ENCODE measurements around the gene C2orf92.
"Not testable (repeated sequence)": the region's sequence is repeated elsewhere in the genome, so short reads cannot be mapped to it uniquely, and the experiment has no call there.

Gene C2orf92

DNA sequence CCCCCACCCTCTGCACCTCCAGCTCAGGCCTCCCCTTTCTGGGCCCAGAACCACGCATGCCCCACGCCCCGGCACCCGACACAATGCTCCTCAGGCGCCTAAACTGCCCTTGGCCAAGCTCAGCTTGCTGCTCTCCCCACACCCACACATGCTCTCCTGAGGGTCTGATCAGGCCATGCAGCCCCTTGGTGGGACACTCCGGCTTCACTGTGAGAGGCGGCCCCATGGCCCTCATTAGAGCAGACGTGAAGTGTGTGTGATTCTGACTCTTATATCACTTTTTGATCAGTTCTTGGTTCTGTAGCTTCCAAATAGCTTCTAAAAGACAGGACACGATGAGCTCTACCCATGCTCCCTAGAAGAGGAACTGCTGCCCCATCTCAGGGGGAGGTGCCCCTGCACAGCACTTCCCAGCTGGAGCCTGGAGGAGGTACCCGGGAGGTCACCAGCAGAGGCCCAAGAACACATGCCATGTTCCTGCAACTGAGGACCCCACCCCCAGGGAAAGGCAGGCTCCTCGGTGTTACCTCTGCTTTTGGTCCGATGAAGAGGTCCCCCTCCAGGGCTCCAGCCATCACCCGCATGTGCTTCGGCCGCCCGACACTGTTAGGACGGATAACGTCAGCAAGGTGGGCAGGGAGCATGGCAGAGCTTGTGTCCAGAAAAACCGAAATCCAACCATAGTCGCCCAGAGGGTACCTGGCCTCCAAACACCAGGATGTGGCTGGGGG is 9.3 kb upstream of the C2orf92 start:
- no peak for DNase-seq

DNA sequence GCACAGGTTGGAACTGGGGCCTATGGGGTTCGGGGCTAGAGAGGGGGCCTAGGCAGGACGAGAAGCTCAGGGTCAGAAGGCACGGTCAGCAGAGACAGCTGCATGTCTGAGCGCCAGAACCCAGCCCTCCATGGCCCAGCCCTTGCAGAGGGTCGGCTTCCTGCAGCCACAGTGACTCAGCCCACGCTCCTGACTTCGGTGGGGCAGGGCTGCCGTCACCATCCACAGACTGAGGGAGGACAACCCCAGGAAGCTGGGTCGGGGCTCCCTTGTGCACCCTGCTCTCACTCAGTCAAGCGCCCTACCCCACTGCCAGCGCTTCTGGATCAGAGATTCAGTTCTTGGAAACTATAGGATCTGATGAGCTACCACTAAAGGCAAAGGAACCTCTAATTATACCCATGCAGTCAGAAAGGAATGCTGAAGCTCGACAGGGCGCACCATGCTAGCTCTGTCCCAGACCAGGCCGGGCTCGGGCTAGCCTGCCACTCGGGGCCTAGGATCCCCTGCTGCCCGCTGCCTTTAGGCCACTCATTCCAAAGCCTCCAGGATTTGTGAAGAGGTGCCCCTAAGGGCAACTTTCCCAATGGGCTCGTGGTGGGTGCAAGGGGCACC is 8.6 kb upstream of the C2orf92 start:
- no peak for DNase-seq

DNA sequence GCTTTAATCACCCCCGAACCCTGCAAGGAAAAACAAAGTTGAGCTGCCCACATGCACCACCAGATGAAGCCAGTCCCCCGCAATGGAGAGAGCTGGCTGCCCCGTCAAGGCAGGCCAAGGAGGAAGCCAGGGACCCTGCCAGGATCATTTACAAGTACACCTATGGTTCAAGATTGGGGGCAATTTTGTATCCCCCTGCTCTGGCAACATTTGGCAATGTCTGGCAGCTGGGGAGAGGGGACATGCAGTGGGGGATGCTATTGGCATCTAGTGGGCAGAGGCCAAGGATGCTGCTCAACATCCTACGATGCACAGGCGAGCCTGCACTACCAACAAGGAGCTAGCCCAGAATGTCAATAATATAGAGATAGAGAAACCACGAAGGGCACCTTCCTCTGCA is 7.6 kb upstream of the C2orf92 start:
- DNase-seq = no peak

DNA sequence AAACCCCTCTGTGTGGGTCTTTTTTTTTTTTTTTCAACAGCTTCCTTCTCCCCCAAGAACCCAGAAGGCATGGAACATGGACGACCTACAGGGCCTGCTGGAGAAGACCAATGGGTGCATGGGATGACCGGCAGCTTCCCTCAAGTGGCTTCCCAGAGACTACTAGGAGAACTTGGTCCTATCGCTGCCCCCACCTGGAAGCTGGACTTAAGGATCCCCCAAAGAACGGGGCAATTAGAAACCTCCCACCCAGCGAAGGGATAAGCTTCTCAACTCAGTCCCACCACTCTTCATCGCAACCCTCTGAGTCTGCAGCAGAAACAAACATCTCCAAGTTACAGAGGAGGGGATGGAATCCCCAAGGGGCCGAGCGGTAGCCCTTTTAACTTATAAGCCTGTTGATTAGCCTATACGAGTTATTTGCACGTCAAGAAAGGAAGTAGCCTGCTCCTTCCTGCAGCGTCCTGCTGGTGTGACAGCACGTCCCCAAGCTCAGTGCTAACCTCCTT is 7.1 kb upstream of the C2orf92 start:
- DNase-seq = no peak

DNA sequence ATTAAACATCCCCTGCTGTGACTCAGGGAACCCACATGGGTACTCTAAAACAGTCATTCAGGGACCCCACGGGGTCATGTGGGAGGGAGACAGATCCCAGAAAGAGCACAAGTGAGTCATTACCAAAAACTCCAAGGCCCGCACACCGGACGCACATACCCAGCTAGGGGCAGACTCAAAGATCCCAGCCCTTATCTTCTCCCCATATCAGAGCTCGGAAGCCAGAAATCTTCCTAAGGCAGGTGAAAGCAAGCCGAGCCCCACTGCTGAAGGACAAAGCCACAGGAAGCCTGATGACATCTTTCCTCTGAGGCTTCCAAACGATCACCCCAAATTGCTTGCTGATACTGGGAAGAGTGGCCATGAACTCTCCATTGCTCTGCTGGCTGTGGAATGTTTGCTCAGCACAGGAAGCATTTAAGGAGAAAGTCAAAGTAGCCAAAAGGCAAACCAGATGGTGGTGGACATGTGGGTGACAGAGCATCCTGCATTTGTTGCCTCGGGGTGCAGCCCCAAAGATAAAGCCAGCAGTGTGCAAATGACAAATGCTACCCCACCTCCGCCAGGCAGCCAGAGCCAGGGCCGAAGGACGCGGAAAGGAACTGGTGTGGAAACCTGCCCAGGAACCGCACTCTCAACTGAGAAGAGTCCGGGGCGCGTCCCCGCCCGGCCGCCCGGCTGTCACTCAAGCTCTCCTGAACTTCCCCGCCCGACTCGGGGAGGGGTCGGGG is 6.5 kb upstream of the C2orf92 start:
- DNase-seq = peak; percentile 49

DNA sequence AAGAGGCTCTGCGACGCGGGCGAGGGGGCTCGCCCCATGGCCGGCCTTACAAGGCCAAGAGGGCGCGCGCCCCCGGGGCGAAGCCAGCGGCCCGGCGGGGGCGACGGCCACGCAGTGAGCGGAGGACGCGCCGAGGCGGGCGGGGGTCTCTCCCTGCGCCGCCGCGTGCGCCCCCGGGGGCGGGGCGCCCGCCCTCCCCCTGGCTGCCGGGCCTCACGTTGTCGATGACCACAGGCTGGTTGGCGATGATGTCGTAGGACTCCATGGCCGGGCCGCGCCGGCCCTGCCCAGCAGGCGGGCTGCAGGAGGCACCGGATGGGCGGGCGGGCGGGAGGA is 5.9 kb upstream of the C2orf92 start:
- no peak for DNase-seq

DNA sequence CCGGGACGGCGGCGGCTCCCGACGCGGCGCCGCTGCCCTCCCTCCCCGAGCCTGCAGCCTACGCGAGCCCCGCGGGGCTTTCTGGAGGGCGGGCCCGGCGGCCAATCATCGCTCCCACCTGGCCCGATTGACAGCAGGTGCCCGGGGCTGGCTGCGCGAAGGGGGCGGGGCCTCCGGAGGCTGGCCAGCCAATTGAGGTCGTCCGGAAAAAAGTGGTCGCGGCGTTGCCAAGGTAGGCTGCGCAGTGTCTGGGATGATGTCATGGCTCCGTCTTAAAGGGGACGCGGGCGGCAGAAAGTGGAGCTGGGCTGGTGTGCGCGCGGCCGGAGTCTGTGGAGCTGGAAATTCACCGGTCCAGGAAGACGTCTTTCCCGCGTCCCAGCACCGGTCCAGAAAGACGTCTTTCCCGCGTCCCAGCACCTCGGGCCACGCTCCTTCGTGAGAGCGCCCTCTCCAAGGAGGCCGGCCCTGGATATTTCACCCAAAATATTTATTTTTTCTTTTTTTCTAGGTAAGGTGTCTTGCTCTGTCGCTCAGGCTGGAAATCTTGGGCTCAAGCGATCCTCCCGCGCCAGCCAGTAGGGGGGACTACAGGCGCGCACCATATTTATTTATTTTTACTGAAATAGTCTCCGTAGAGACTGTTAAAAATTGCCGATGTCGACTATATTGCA is 5.4 kb upstream of the C2orf92 start, which contains the start of gene ACTR1B:
TSS of gene ACTR1B (minus strand) at position 83 of the 674 bp plus-strand sequence. CDS start 154 bp downstream, outside the sequence.
- DNase-seq = peak; percentile 96

DNA sequence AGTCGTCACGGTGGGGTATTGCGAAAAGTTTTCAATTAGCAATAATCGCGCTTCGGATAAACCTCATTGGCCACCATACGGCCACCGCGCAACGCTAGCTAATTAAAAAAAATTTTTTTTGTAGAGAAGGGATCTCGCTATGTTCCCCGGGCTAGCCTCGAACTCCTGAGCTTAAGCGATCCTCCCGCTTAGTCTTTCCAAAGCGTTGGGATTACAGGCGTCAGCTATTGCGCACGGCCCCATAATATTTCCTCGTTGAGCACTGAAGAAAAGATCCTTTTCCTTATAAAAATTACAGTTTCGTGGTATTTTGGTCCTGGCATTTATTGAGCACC is 4.9 kb upstream of the C2orf92 start:
- DNase-seq = no peak

DNA sequence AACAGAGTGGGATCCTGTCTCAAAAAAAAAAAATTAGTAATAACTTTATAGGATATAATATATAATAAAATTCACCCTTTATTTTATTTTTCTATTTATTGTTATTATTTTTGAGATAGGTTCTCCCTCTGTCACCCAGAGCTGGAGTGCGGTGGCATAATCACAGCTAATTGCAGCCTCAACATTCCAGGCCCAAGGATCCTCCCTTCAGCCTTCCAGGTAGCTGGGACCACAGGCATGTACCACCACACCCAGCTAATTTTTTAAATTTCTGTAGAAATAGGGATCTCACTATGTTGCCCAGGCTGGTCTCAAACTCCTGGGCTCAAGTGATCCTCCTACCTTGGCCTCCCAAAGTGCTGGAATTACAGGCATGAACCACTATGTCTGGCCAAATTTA is 958 bp downstream of the C2orf92 start:
- no peak for DNase-seq

DNA sequence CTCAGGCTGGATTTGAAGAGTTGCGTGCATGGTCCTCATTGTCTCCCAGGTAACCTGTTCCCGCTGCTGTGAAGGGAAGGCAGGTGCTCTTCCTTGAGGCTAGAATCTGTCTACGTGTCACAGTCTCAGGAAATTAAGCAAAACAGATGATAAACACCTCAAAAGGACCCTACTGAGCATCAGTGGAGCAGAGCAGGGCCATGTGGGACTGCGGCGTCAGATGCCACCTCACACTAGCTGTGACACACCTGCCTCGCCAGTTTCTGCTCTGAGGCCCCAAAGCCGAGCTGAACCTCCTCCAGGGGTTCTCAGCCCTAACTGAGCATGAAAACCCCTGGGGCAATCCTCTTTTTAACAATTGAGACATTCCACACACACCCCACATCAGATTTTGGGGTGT is 2.0 kb downstream of the C2orf92 start:
- DNase-seq = no peak

DNA sequence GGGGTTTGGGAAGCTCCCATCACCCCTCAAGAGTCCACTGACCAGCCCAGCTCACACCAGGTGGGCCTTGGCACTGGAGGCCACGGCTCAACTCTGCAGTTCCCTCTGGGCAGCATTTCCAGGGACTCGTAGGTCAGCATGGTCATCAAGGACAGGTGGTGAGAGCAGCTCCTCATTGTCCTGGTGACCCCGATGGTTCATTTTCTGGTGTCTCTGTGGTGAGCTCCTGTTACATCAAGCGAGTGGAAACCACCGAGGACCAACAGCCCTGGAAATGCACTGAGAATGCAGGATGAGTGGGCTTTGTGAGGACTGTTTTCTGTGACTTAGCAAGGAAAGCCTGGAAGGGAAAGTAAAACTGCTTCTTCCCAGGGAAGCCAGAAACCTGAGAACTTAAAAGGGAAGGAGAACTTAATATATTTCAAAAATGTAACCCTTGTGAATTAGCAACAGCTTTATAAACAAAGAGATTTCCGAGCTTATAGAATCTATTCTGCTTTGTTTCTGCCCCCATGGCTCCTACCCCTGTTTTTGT is 3.2 kb downstream of the C2orf92 start:
- not testable (repeated sequence) for DNase-seq

DNA sequence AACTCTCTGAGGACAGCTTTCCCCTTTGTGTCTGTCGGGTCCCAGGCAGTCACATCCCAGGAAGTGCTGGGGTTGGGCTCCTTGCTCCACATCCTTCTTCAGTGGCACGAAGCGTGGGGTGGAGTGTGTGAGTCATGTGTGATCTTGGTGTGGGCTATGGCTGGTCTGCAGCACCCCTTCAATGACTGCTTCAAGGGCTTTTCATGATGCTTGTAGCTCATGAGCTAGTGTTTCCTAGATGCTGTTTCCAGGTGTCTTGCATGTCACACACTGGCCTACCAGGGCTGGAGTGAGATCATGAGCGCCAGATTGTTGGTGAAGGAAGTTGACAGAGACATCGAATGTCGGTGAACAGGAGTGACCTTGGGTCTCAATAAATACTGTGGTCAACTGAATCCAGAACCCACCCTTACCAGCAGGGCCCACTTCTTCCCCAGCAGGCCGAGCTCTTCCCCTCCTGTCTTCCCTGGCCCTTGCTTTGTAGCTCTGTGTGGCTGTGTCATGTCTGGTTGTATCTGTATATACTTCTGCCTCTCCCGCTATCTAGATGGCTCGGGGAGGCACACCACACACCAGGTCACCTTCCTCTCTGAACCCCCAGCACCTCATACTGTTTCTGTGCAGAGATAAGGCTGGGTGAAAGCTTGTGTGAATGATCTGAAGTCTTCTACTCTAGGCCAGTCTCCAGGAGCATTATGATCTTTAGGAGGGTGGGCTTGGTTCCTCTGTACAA is 3.8 kb downstream of the C2orf92 start:
- no peak for DNase-seq

DNA sequence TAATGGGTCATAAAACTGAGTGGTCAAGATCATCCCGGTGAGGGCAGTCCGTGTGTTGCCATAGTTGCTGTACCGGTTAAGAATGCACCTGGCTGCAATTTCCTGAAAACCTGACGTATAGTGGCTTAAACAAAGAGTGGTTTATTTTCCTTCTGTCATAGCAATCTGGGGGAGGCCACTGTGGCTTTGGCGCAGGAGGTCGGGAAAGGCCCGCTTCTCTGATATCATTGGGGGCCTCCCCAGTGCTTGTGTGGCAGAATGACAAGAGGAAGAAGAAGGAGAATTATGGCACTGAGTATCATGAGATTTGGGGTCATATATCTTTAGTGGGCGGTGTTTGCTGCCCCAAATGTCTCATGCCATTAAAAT is 4.4 kb downstream of the C2orf92 start:
- no peak for DNase-seq

DNA sequence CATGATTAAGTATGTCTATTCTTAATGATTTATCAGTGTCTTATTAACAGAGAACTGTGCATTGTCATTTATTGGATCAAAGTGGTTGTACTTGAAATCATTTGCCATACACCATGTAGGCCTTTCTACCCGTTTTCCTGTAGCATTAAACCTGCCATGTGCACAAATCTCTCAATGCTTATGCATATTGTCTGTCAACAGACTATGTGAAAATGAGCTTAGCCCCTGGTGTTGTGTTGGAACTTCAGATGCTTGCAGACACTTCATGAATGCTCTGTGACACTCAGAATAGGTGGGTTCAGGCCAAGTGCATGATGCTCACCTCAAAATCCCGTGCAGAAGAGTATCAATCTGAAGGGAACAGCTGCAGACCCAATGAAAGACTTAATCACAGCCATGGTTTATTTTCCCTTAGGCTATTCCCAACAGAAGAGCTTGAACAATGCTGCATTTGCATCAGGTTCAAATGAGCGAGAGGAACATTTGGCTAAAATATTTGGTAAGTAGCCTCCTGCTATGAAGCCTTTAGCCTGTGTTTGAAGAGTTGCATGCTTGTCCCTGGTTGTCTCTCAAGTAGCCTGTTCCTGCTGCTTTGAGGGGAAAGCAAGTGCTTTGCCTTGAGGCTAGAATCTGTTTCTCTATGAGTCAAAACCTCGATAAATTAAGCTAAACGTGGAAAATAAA is 6.1 kb downstream of the C2orf92 start:
- no peak for DNase-seq

DNA sequence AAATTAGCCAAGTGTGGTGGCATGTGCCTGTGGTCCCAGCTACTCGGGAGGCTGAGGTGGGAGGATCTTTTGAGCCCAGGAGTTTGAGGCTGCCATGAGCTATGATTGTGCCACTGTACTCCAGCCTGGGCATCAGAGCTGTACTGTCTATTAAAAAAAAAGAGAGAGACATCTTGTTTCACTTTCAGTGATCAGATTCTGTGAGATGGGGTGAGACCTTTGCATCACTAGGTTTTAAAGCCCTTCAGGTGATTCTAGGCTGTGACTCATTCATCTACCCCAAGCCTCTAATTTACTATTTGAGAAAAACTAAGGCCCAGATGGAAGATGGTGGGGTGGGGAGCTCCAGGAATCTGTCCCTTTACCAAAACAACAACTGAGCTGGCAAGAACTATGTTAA is 7.1 kb downstream of the C2orf92 start:
- no peak for DNase-seq

DNA sequence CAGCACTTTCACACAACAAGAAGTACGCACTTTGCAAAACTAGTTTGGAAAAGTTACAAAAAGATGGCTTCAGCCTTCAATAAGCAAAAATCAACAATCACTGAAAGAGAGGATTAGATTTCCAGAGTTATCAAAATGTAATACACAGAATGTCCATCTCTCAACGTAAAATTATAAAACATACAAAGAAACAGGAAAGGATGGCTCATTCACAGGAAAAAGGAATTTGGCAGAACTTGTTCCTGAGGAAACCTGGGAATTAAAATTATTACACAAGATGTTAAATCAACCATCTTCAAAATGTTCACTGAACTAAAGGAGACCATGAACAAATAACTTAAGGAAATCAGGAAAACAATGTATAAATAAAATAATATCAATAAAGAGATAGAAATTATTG is 8.0 kb downstream of the C2orf92 start:
- DNase-seq = no peak

DNA sequence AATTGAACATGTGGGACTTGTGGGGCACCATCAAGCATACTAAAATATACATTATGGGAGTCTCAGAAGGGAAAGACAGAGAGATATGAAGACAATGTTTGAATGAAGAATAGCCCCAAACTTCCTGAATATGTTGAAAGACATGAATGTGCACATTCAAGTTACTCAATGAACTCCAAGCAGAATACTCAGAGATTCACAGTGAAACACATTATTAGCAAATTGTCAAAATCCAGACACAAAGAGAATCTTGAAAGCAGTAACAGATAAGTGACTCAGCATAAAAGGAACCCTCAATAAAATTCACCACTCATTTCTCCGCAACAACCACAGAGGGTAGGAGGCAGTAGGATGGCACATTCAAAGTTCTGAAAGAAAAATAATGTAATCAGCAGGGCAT is 8.8 kb downstream of the C2orf92 start:
- DNase-seq = no peak

DNA sequence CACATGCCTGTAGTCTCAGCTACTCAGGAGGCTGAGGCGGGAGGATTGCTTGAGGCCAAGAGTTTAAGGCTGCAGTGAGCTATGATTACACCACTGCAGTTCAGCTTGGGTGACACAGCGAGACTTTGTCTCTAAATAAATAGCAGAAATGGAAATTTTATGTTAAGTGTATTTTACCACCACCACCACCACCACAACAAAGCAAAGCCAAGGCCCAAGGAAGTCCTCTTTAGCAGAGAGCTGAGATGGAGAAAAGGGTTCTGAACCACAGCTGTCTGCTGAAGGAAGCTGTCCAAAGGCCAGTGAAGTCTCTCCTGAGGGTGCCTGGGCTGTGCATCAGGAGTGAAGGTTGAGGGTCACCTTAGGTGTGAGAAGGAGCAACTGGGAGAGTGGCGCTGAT is 17.7 kb downstream of the C2orf92 start:
- DNase-seq = not testable (repeated sequence)

DNA sequence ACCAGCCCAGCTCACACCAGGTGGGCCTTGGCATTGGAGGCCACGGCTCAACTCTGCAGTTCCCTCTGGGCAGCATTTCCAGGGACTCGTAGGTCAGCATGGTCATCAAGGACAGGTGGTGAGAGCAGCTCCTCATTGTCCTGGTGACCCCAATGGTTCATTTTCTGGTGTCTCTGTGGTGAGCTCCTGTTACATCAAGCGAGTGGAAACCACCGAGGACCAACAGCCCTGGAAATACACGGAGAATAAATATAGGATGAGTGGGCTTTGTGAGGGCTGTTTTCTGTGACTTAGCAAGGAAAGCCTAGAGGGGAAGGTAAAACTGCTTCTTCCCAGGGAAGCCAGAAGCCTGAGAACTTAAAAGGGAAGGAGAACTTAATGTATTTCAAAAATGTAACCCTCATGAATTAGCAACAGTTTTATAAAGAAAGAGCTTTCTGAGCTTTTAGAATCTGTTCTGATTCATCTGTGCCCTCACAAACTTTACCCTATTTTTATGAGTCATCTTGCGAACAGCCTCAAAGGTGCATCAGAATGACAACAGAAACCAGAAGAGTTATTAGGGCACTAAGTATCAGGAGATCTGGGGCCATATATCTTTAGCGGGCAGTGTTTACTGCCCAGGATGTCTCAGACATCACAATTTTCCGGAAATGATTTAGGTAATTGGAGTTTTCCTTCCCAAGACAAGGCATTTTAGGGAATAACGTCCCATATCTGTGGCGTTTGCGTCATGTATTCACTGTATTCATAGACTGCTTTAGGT is 18.7 kb downstream of the C2orf92 start:
- DNase-seq = no peak

DNA sequence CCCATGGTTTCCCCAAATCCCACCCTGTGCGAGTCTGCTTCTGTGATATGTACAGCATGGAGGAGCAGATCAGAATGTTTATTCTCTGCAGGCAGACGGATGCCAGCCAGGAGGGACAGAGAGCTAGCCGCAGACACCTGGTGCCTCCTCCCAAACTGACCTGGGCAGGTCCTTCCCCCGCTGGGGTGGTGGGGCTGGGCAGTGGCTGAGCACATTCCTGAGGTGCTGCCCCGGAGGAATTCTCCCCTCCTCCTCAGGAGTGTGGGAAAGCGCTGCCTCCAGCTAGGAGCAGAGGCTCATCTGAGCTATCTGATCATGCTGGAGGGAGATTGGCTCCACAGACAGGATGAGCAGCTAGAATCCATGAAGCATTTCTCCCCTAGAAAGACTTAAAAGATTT is 21.7 kb downstream of the C2orf92 start:
- DNase-seq = no peak

DNA sequence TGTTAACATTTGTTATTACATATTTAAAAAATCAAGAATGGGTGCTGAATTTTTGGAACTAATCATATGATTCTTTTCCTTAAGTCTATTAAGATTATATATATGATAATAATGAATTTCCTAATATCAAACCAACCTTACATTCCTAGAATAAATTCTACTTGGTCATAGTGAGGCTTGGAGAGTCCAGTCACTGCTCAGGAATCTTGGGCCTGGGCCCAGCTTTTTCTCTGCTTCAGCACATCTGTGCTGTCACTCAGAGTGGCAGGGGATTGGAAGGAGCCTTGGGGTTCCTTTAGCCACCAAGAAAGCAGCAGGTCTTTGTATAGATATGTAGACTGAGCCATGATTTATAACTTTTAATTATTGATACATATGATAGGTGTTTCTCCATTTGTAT is 24.0 kb downstream of the C2orf92 start:
- DNase-seq = no peak
